DMS 273 (cell line): ENCODE data around the gene DSG4.

Experiments
- DNase-seq: peaks from one replicate; lab custom pipeline; 2025; ENCODE audit not compliant: unreplicated experiment; lab: John Stamatoyannopoulos, UW

The DSG4 gene

DNA sequence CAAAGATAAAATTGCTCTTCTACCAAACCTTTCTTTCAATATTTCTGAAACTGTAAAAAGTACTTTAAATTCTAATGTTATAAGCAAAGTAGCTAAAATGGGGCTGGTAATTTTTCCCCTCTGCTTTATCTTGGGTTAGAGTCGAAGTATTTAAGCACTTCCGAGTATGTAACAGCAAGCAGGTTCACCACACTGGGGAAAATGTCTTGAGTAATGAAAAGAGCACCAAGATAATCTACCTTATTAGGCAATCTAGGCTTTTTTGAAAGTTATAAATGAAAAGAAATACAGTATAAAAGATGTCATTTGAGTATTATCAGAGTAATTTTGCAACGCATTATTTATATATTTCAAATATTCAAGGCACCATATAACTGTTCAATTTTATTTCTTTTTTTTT lies 70.3 kb downstream of the DSG4 start:
- no peak for DNase-seq

DNA sequence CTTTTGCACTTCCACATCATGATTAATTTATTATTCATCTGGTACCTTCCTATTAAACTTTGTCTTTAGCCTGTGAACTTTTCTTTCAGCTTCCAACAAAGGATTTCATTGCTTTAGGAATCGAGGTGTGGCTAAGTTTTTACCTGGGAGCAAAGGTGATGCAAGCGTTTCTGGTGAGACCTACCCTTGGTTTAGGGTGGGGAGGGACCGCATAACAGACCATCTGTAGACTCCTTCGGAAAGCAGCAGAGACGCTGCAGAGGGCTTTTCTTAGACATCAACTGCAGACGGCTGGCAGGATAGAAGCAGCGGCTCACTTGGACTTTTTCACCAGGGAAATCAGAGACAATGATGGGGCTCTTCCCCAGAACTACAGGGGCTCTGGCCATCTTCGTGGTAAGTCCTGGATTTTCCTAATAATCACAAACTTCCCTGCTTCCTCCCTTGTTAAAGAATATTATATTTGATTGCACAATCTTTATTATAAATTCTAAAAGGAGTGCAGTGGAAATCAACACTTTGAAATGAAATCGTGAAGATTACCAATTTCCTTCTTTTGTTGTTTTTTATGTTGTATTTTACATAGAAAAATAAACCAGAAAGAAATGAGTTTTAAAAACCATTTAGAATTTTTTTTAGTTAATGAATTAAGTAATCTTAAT lies 71.1 kb downstream of the DSG4 start, which contains the start of gene DSG3:
Gene DSG3 (plus strand): TSS at position 212 of the 662 bp plus-strand sequence. CDS start 137 bp downstream, at position 349.
- no peak for DNase-seq

DNA sequence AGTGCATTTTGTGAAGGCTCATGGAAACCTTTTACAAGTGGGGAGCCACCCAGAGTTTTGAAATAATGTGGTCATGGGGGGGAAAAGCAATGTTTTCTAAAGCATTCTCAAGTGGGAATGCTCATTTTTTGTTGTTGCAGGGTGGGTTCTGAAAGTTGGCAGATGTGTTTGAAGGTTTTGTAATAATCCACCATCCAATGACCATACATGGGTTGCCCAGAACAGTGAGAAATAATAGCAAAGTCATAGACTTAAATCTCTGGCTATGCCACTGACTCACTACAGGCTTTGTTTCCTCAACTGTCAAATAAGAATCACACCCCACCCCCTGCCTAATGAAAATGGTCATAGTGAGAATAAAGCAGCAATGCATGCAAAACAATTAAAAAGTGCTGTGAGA lies 73.8 kb downstream of the DSG4 start:
- DNase-seq = no peak

DNA sequence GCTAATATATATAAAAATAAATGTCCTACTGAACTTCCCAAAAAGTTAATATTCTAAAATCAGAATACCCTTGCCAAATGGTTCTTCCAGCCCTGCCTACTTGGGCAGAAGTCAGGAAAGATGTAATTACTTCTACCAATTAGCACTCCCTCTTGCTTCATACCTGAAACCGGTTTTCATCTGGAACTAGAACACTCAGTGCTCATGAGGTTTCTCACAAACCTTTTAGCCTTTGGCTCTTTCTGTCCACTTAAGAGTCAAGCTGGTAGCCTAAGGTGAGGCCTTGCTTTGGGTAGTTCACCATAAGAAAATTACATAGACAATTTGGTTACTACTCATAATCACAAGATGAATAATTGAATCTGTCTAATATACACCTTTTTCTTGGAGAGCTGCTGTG lies 75.0 kb downstream of the DSG4 start:
- DNase-seq = no peak

DNA sequence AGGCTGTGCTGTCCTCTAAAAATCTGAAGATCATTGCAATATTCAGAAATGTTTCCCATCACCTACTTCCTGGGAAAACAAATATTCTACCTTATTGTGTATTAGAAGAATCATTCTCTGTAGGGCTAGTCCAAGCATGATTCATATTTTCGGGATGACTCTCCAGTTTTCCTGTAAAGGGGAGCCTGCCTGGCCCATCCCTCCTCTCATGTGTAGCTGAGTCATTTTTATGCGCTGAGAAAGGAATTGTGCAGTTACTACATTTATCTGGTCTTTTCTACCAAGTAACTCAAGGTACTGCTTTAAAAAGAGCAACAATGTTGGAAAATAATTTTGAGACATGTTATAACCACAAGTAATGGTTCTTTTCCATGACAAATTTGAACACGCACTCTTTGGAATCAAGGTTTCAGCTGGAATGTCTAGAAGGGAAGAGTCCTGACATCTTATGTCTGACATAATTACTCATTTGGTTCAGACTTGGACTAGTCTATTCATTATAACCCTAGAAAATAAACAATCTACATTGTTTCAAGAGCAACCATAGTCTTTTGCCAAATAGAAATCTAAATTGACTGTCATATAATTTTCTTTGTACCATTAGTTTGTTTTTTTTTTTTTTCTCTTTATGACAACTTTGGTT lies 77.6 kb downstream of the DSG4 start:
- no peak for DNase-seq
